ENCODE results near the gene SPSB2. TPM values are rescaled to one million over a fixed set of nuclear protein-coding genes. Genes with fewer than 3 reads are reported as not detected.

SPSB2 gene
- total and polyA plus RNA-seq, 11 donors: 2.3 to 6.6 (median 3.5) TPM

DNA sequence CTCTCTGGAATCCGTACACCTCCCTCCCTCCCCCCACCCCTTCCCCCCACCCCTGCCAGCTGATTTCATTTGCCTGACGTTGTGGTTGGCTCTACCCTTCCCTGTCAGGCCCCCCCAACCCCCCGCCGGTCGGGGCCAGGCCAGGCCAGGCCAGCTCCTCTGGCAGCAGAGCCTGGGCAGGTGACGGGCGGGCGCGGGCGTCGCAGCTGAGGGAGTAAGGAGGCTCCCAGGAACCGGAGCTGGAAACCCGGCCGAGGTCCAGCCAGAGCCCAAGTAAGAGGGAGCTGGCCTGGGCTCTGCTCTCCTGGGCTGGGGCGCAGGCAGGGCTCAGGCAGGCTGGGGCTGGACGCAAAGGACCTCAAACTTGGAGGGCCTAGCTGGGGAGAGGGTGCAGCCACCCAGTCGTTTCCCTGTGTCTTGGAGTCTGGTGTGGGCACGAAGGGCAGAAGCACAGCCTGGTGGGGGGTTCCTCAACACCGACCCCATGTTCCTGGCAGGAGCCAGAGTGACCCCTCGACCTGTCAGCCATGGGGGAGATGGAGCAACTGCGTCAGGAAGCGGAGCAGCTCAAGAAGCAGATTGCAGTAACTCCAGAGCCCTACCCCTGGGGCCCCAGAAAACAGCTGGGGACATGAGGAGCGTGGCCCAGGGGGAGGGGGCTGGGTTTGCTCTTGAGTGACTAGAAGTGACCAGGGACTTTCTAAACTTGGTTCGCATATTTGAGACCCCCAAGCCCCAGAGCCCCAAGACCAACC, 32.2 kb downstream of the SPSB2 start, which contains the start of gene GNB3:
TSS of gene GNB3 (plus strand) at position 165 of the 755 bp plus-strand sequence. CDS start at position 528, 363 bp downstream.
- DNase-seq (peak; percentile 62 to 77 (median 73)), ATAC-seq (peak; percentile 69 to 86 (median 74))
- Histone ChIP-seq H3K4me1 (peaks cover 0 to 20% (median 3%) of the 10 kb centered on the region in 12 donors), H3K9me3 (no peaks in the 10 kb centered on the region), H3K36me3 (peaks cover 0 to 83% (median 54%) of the 10 kb centered on the region in 9 donors), H3K27ac (peak within 1 kb of the TSS in 8 of 12 donors; percentile 31 to 74 (median 50)), H3K4me3 (no peak within 1 kb of the TSS), H3K27me3 (no peaks in the 10 kb centered on the region)
- intact Hi-C loops (cut with DNase I): no loop called here
- WGBS, 4 donors: 46 to 61% (median 49%) methylated on average over 19 to 24 of the region's 24 CpGs
- TF ChIP-seq CTCF (IDR thresholded peaks at IDR 0.05): no peak

- intact Hi-C loops (cut with DNase I): no loop called here
- no peaks in the 10 kb centered on the region for H3K27me3 ChIP-seq
- H3K27ac ChIP-seq: peak overlapping the region in 5 of 12 donors; percentile 31 to 65 (median 47)
- ATAC-seq: peak in 3 of 4 donors; percentile 1 to 3 (median 1)
- H3K4me3 ChIP-seq: no peak overlapping the region
- TF ChIP-seq CTCF (IDR thresholded peaks at IDR 0.05) (no peak), POLR2A (IDR thresholded peaks at IDR 0.05) (no peak)
- H3K9me3 ChIP-seq: no peaks in the 10 kb centered on the region
- peaks cover 0 to 78% (median 48%) of the 10 kb centered on the region in 9 donors for H3K36me3 ChIP-seq
- peaks cover 0 to 26% (median 7%) of the 10 kb centered on the region in 12 donors for H3K4me1 ChIP-seq
- WGBS, 4 donors: 18 to 59% (median 37%) methylated on average over 1 of the region's 1 CpG
- DNase-seq: peak in 1 of 5 donors; percentile 36
Measured at GRCh38 chr12:6840330-6840729, 32.8 kb downstream of the SPSB2 start.

GRCh38 chr12:6839482-6840201, 33.5 kb downstream of the SPSB2 start:
- peaks cover 0 to 77% (median 42%) of the 10 kb centered on the region in 9 donors for H3K36me3 ChIP-seq
- intact Hi-C loops (cut with DNase I): no loop called here
- H3K27ac ChIP-seq: peak overlapping the region in 3 of 12 donors; percentile 46 to 65 (median 47)
- no peak for TF ChIP-seq POLR2A (IDR thresholded peaks at IDR 0.05)
- no peak for TF ChIP-seq CTCF (IDR thresholded peaks at IDR 0.05)
- no peak for DNase-seq
- WGBS, 4 donors: 72 to 84% (median 81%) methylated on average over 10 of the region's 10 CpGs
- ATAC-seq: peak in 1 of 4 donors; percentile 1
- H3K4me3 ChIP-seq: no peak overlapping the region
- peaks cover 0 to 30% (median 11%) of the 10 kb centered on the region in 12 donors for H3K4me1 ChIP-seq
- no peaks in the 10 kb centered on the region for H3K9me3 ChIP-seq
- H3K27me3 ChIP-seq: no peaks in the 10 kb centered on the region

DNA sequence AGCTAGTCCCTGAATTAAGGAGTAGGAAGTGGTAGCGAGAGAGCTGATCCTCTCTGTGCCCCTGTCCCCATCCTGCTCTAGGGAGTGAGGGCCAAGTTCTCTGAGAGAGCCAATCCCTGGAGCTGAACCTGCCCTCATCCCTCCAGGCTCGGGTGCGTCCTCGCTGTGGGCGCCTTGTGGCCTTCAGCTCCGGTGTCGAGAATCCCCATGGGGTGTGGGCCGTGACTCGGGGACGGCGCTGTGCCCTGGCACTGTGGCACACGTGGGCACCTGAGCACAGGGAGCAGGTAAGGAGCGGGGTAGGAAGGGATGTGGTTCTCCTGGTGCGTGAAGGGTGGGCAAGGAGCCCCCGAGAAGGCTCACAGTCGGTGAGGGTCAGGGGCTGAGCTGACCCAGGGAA, 34.2 kb downstream of the SPSB2 start:
- intact Hi-C loops (cut with DNase I): no loop called here
- Histone ChIP-seq H3K27me3 (no peaks in the 10 kb centered on the region), H3K36me3 (peaks cover 0 to 78% (median 37%) of the 10 kb centered on the region in 9 donors), H3K4me1 (peaks cover 0 to 34% (median 12%) of the 10 kb centered on the region in 12 donors), H3K9me3 (no peaks in the 10 kb centered on the region), H3K4me3 (no peak overlapping the region), H3K27ac (no peak overlapping the region)
- DNase-seq (no peak), ATAC-seq (no peak)
- TF ChIP-seq CTCF (IDR thresholded peaks at IDR 0.05) (no peak), POLR2A (IDR thresholded peaks at IDR 0.05) (no peak)
- WGBS, 4 donors: 92 to 94% (median 93%) methylated on average over 11 to 16 of the region's 16 CpGs

Measured in heart left ventricle (tissue), 16 donors.